Measurements from ENCODE around the gene MED10. TPM values are rescaled to one million over a fixed set of nuclear protein-coding genes. Genes with fewer than 3 reads are reported as not detected.

Gene MED10
- total RNA-seq, 1 donor from 2014 or later: 27.1 TPM

- Mint-ChIP-seq H3K4me1 (ENCODE audit: low read depth) (no peaks in the 10 kb centered on the region), H3K9me3 (ENCODE audit: low read depth) (no peaks in the 10 kb centered on the region), H3K4me3 (ENCODE audit: low read depth) (no peak overlapping the region), H3K27ac (no peak overlapping the region), H3K36me3 (ENCODE audit: insufficient read depth) (no peaks in the 10 kb centered on the region), H3K27me3 (peaks cover 10% of the 10 kb centered on the region)
- no peak for DNase-seq (ENCODE audit: low spot score, unreplicated experiment)
- TF ChIP-seq CTCF (IDR thresholded peaks at IDR 0.05; ENCODE audit: unreplicated experiment): no peak
These were observed 34.3 kb downstream of the MED10 start for GRCh38 chr5:6343951-6344592.

- no peaks in the 10 kb centered on the region for H3K36me3 Mint-ChIP-seq (ENCODE audit: insufficient read depth)
- DNase-seq (ENCODE audit: low spot score, unreplicated experiment): no peak
- no peaks in the 10 kb centered on the region for H3K9me3 Mint-ChIP-seq (ENCODE audit: low read depth)
- no peaks in the 10 kb centered on the region for H3K4me1 Mint-ChIP-seq (ENCODE audit: low read depth)
- no peak overlapping the region for H3K27ac Mint-ChIP-seq
- H3K27me3 Mint-ChIP-seq: peaks cover 10% of the 10 kb centered on the region
- TF ChIP-seq CTCF (IDR thresholded peaks at IDR 0.05; ENCODE audit: unreplicated experiment): no peak
- no peak overlapping the region for H3K4me3 Mint-ChIP-seq (ENCODE audit: low read depth)
These were observed 35.5 kb downstream of the MED10 start for GRCh38 chr5:6342689-6343315.

- no peak for TF ChIP-seq CTCF (IDR thresholded peaks at IDR 0.05; ENCODE audit: unreplicated experiment)
- Mint-ChIP-seq H3K4me1 (ENCODE audit: low read depth) (no peaks in the 10 kb centered on the region), H3K27ac (no peak overlapping the region), H3K4me3 (ENCODE audit: low read depth) (no peak overlapping the region), H3K36me3 (ENCODE audit: insufficient read depth) (no peaks in the 10 kb centered on the region), H3K9me3 (ENCODE audit: low read depth) (no peaks in the 10 kb centered on the region), H3K27me3 (peaks cover 6% of the 10 kb centered on the region)
- no peak for DNase-seq (ENCODE audit: low spot score, unreplicated experiment)
These were observed 38.2 kb downstream of the MED10 start for GRCh38 chr5:6340100-6340499.

- no peak overlapping the region for H3K4me3 Mint-ChIP-seq (ENCODE audit: low read depth)
- H3K27me3 Mint-ChIP-seq: peaks cover 10% of the 10 kb centered on the region
- no peak for DNase-seq (ENCODE audit: low spot score, unreplicated experiment)
- no peaks in the 10 kb centered on the region for H3K9me3 Mint-ChIP-seq (ENCODE audit: low read depth)
- no peaks in the 10 kb centered on the region for H3K4me1 Mint-ChIP-seq (ENCODE audit: low read depth)
- H3K36me3 Mint-ChIP-seq (ENCODE audit: insufficient read depth): no peaks in the 10 kb centered on the region
- TF ChIP-seq CTCF (IDR thresholded peaks at IDR 0.05; ENCODE audit: unreplicated experiment): no peak
- no peak overlapping the region for H3K27ac Mint-ChIP-seq
These were observed 39.5 kb downstream of the MED10 start for GRCh38 chr5:6338871-6339270.

- no peak overlapping the region for H3K27ac Mint-ChIP-seq
- H3K36me3 Mint-ChIP-seq (ENCODE audit: insufficient read depth): no peaks in the 10 kb centered on the region
- no peak overlapping the region for H3K4me3 Mint-ChIP-seq (ENCODE audit: low read depth)
- no peak for DNase-seq (ENCODE audit: low spot score, unreplicated experiment)
- H3K27me3 Mint-ChIP-seq: peaks cover 7% of the 10 kb centered on the region
- H3K9me3 Mint-ChIP-seq (ENCODE audit: low read depth): no peaks in the 10 kb centered on the region
- no peaks in the 10 kb centered on the region for H3K4me1 Mint-ChIP-seq (ENCODE audit: low read depth)
- TF ChIP-seq CTCF (IDR thresholded peaks at IDR 0.05; ENCODE audit: unreplicated experiment): no peak
These were observed 40.2 kb downstream of the MED10 start for GRCh38 chr5:6338135-6338534.
